MM.1S (cell line): ENCODE data around the gene GRAP.

Source experiments
- DNase-seq: peaks from one replicate; pipeline ENCODE4 v3.0.0-alpha.2; 2015
- H2AFZ ChIP-seq: fragments of 300-600 bp; sonication (generic); 2 replicates; pipeline ENCODE4 v1.6.0; 2016; ENCODE audit warnings: antibody characterized with exemption, low read length
- H3F3A ChIP-seq: fragments of 300-600 bp; sonication (generic); 2 replicates; pipeline ENCODE4 v1.6.1; 2016; ENCODE audit warnings: mild to moderate bottlenecking, antibody characterized with exemption, low read length, moderate library complexity, mixed read lengths; ENCODE audit not compliant: insufficient read depth
- H3K27ac ChIP-seq: fragments of 300-600 bp; sonication (generic); 2 replicates; pipeline ENCODE4 v1.5.1; 2016; ENCODE audit warnings: mild to moderate bottlenecking, low read length
- H3K27me3 ChIP-seq: fragments of 300-600 bp; sonication (generic); replicated peaks from 2 replicates; pipeline ENCODE4 v1.6.0; 2016; ENCODE audit warnings: low read length; ENCODE audit not compliant: insufficient read depth
- H3K36me3 ChIP-seq: fragments of 300-600 bp; sonication (generic); replicated peaks from 2 replicates; pipeline ENCODE4 v1.6.1; 2016; ENCODE audit warnings: mild to moderate bottlenecking, low read length, mixed read lengths; ENCODE audit not compliant: insufficient read depth
- H3K4me1 ChIP-seq: fragments of 300-600 bp; sonication (generic); 2 replicates; pipeline ENCODE4 v1.6.1; 2016; ENCODE audit warnings: low read length, mixed read lengths
- H3K4me2 ChIP-seq: fragments of 300-600 bp; sonication (generic); 2 replicates; pipeline ENCODE4 v1.6.0; 2016; ENCODE audit warnings: low read depth, low read length
- H3K4me3 ChIP-seq: fragments of 300-600 bp; sonication (generic); 2 replicates; pipeline ENCODE4 v1.5.1; 2016; ENCODE audit warnings: low read length, mixed read lengths
- H3K79me2 ChIP-seq: fragments of 300-600 bp; sonication (generic); 2 replicates; pipeline ENCODE4 v1.6.1; 2016; ENCODE audit warnings: mixed run types, low read length, mixed read lengths
- H3K9ac ChIP-seq: fragments of 300-600 bp; sonication (generic); 2 replicates; pipeline ENCODE4 v1.6.1; 2016; ENCODE audit warnings: low read length, mixed read lengths
- H3K9me2 ChIP-seq: fragments of 300-600 bp; sonication (generic); replicated peaks from 2 replicates; pipeline ENCODE4 v1.6.1; 2016; ENCODE audit warnings: mild to moderate bottlenecking, low read length, mixed read lengths; ENCODE audit not compliant: insufficient read depth
- H3K9me3 ChIP-seq: fragments of 300-600 bp; sonication (generic); replicated peaks from 2 replicates; pipeline ENCODE4 v1.6.1; 2016; ENCODE audit warnings: mild to moderate bottlenecking, low read length, mixed read lengths; ENCODE audit not compliant: insufficient read depth
- H4K20me1 ChIP-seq: fragments of 300-600 bp; sonication (generic); 2 replicates; pipeline ENCODE4 v1.6.1; 2016; ENCODE audit warnings: mild to moderate bottlenecking, low read length, moderate library complexity, mixed read lengths; ENCODE audit not compliant: insufficient read depth
- CTCF ChIP-seq: fragments of 300-600 bp; sonication (generic); IDR thresholded peaks from 2 replicates; pipeline ENCODE4 v1.5.1; 2016; ENCODE audit warnings: antibody characterized with exemption, low read length, mixed read lengths
- EZH2 ChIP-seq: fragments of 300-600 bp; sonication (generic); optimal IDR thresholded peaks from 2 replicates; pipeline ENCODE3; 2017; ENCODE audit warnings: low read depth, mild to moderate bottlenecking, antibody characterized with exemption, low read length, mixed read lengths
- EZH2phosphoT487 ChIP-seq: fragments of 300-600 bp; sonication (generic); IDR thresholded peaks from 2 replicates; pipeline ENCODE4 v1.6.1; 2018; ENCODE audit warnings: antibody characterized with exemption, low read length

Gene GRAP

GRCh38 chr17:18988546-18989173 lies 58.1 kb downstream of the GRAP start:
- Histone ChIP-seq H3K9me3 (no peaks in the 10 kb centered on the region), H3K27ac (no peak overlapping the region), H3K9ac (no peak overlapping the region), H3K4me3 (no peak overlapping the region), H3K36me3 (no peaks in the 10 kb centered on the region), H3K79me2 (peaks cover 31% of the 10 kb centered on the region), H3K4me2 (no peak overlapping the region), H3K27me3 (no peaks in the 10 kb centered on the region), H3F3A (peaks cover 7% of the 10 kb centered on the region; the same call in 1 of the 2 replicates), H3K9me2 (no peaks in the 10 kb centered on the region), H3K4me1 (peaks cover 16% of the 10 kb centered on the region), H4K20me1 (no peaks in the 10 kb centered on the region), H2AFZ (no peak overlapping the region)
- TF ChIP-seq EZH2phosphoT487, result no peak
- TF ChIP-seq CTCF, result no peak
- no peak for TF ChIP-seq EZH2
- no peak for DNase-seq

GRCh38 chr17:18987862-18988545 lies 58.8 kb downstream of the GRAP start:
- TF ChIP-seq EZH2, result no peak
- no peak for TF ChIP-seq EZH2phosphoT487
- TF ChIP-seq CTCF, result no peak
- Histone ChIP-seq H3K4me1 (peaks cover 9% of the 10 kb centered on the region), H4K20me1 (no peaks in the 10 kb centered on the region), H3F3A (peaks cover under 1% of the 10 kb centered on the region; the same call in 1 of the 2 replicates), H3K79me2 (peaks cover 27% of the 10 kb centered on the region), H3K9ac (no peak overlapping the region), H3K27ac (no peak overlapping the region), H3K9me2 (no peaks in the 10 kb centered on the region), H3K4me3 (no peak overlapping the region), H2AFZ (no peak overlapping the region), H3K36me3 (no peaks in the 10 kb centered on the region), H3K4me2 (no peak overlapping the region), H3K9me3 (no peaks in the 10 kb centered on the region), H3K27me3 (no peaks in the 10 kb centered on the region)
- DNase-seq, result no peak

GRCh38 chr17:18987230-18987610 lies 59.5 kb downstream of the GRAP start:
- no peaks in the 10 kb centered on the region for H3K36me3 ChIP-seq
- no peak overlapping the region for H3K9ac ChIP-seq
- no peaks in the 10 kb centered on the region for H3K27me3 ChIP-seq
- no peaks in the 10 kb centered on the region for H3K9me3 ChIP-seq
- H3K9me2 ChIP-seq, result no peaks in the 10 kb centered on the region
- TF ChIP-seq EZH2phosphoT487, result no peak
- TF ChIP-seq EZH2, result no peak
- TF ChIP-seq CTCF, result no peak
- H3K79me2 ChIP-seq, result peaks cover 24% of the 10 kb centered on the region
- H2AFZ ChIP-seq, result no peak overlapping the region
- H3F3A ChIP-seq, result no peaks in the 10 kb centered on the region
- no peak overlapping the region for H3K4me2 ChIP-seq
- H3K27ac ChIP-seq, result no peak overlapping the region
- H3K4me3 ChIP-seq, result no peak overlapping the region
- H3K4me1 ChIP-seq, result peaks cover 3% of the 10 kb centered on the region
- no peak for DNase-seq
- no peaks in the 10 kb centered on the region for H4K20me1 ChIP-seq
